Neural cell (in vitro differentiated cells): ENCODE results near the gene ZNF804B.

Experiments
- EP300 ChIP-seq: fragments of 450-650 bp; conservative IDR thresholded peaks from 2 replicates; pipeline ENCODE4 v1.6.1; 2014; ENCODE audit warnings: antibody characterized with exemption, mild to moderate bottlenecking, moderate library complexity; ENCODE audit not compliant: poor library complexity, severe bottlenecking
- EZH2 ChIP-seq: fragments of 200-600, 300-800 bp; shearing (Covaris generic), sonication (generic); IDR thresholded peaks from 2 replicates; pipeline ENCODE4 v1.6.1; 2014; ENCODE audit warnings: antibody characterized with exemption, low read length, borderline replicate concordance, mild to moderate bottlenecking; ENCODE audit not compliant: insufficient read depth, poor library complexity, severe bottlenecking
- SMC3 ChIP-seq: fragments of 450-650 bp; conservative IDR thresholded peaks from 2 replicates; pipeline ENCODE4 v1.6.1; 2014; ENCODE audit warnings: antibody characterized with exemption, mild to moderate bottlenecking, moderate library complexity; ENCODE audit not compliant: poor library complexity
- TF ChIP-seq, protein P1 (sequence below): fragments of 450-650 bp; IDR thresholded peaks from 2 replicates; pipeline ENCODE4 v1.5.1; 2014; ENCODE audit warnings: antibody characterized with exemption, mild to moderate bottlenecking, moderate library complexity; ENCODE audit not compliant: poor library complexity, severe bottlenecking

- TF ChIP-seq, protein P1, sequence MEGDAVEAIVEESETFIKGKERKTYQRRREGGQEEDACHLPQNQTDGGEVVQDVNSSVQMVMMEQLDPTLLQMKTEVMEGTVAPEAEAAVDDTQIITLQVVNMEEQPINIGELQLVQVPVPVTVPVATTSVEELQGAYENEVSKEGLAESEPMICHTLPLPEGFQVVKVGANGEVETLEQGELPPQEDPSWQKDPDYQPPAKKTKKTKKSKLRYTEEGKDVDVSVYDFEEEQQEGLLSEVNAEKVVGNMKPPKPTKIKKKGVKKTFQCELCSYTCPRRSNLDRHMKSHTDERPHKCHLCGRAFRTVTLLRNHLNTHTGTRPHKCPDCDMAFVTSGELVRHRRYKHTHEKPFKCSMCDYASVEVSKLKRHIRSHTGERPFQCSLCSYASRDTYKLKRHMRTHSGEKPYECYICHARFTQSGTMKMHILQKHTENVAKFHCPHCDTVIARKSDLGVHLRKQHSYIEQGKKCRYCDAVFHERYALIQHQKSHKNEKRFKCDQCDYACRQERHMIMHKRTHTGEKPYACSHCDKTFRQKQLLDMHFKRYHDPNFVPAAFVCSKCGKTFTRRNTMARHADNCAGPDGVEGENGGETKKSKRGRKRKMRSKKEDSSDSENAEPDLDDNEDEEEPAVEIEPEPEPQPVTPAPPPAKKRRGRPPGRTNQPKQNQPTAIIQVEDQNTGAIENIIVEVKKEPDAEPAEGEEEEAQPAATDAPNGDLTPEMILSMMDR: no peak
- TF ChIP-seq EZH2 (no peak), EP300 (no peak), SMC3 (no peak)
Observed at GRCh38 chr7:89264126-89264525, 504.6 kb downstream of the ZNF804B start.
